ENCODE results near the gene MYO18A.
"Not testable (repeated sequence)": the region's sequence is repeated elsewhere in the genome, so short reads cannot be mapped to it uniquely, and the experiment has no call there.

MYO18A gene

DNA sequence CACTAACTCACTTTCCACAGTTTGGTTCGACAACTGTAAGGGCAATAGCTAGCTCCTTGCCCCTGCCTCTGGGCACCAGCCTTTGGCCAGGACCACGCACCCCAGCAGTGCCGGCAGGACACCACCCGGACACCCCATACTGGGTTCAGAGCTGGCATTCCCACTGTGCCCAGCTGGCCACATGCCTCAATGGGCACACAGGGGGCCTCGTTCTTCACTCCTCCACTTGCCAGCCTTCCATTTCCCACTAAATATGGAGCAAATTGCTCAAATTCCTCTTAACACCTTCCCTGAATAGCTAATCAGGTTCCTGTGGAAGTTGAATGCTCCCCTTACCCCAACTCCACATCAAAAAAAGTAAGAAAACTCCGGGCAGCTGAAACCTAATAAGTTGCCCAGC, 84.8 kb downstream of the MYO18A start:
- DNase-seq, result no peak

DNA sequence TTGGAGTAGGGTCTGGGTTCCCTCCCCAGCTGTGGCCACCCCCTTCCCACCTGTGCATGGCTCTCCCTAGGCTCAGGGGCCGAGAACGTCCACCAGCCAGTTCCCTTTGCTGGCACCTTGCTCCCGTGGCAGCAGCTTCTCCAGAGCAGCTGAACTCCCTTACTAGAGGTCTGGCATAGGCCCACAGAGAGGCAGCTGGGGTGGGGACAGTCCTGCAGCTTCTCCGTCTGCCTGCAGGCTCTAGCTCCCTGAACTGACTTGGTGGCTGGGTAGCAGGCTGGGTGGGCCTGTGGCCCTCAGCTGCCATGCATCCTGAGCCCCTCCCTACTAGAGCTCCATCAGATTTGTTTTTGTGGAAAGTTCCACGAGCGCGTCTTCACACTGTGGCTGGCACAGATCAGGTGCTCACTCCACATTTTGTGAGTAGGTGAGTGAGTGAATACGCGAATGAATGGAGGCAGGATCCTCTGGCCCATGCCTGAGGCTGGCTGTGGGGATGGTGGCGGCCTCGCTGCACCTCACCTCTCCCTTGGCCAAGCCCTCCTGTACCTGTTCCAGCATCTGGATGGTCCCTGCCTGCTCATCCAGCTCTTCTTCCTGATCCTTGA, 86.0 kb downstream of the MYO18A start:
- no peak for DNase-seq

- DNase-seq, result no peak
Measured at GRCh38 chr17:29093090-29093871, 86.9 kb downstream of the MYO18A start.

GRCh38 chr17:29091606-29092289, 88.5 kb downstream of the MYO18A start:
- no peak for DNase-seq

DNA sequence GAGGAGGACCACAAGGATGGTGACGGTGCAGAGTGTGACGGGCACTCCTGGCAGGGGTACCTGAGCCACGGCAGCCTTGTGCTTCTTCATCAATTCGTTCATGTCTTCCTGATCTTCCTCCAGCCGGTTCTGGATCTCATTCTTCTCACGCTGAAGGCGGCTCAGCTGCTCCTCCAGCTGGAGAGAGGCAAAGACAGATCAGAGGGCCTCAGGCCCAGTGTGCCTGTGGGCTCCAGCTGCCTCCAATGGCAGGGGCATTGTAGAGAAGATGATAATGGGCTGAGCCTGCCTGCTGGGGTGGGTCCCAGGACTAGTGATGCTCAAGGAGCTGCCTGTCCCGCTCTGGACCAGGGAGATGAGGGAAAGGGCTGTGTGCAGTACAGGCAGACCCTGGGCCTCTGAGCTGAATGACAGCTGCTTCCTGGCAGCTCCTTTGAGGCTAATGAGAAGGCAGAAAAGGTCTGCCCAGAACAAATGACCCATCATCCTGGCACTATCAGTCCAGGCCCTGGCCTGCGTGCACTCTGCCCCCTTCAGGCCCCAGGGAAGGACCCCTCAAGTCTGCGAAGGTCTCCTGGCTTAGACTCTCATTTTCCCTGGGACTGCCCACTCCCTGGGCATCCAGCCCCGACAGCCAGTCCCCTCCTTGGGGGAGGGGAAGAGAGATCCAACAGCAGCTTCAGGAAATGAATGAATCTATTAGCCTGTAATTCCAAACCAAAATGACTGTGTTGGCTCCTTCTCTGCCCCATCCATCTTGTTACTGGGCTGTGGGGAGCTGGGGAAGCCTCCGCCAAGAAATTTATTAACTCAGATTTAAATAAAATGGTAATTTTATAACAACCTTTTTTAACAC, 89.2 kb downstream of the MYO18A start:
- DNase-seq, result no peak

GRCh38 chr17:29090108-29090507, 90.1 kb downstream of the MYO18A start:
- DNase-seq, result no peak

DNA sequence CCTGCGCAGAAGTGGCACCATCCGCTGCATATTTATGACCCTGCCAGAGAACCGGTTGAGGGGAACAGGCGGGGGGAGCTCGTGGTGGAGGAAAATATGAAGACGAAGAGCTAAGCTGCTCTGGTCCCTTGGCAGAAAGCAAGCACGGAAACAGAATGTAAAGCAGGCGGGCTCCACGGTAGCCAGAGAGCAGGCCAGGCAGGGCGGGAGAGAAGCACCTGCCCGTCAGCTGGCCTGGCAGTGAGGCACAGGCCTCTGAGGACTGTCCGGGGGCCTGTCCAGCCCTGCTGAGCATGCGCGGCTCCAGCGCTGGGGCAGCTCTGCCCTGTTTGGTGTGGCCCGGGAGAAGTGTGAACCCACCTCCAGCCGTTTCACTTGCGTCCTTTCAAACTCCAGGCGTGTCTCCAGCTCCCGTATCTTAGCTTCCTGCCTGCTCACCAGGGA, 90.6 kb downstream of the MYO18A start:
- no peak for DNase-seq

- not testable (repeated sequence) for DNase-seq
Measured at GRCh38 chr17:29088782-29089181, 91.4 kb downstream of the MYO18A start.

GRCh38 chr17:29086628-29087332, 93.4 kb downstream of the MYO18A start:
- no peak for DNase-seq

DNA sequence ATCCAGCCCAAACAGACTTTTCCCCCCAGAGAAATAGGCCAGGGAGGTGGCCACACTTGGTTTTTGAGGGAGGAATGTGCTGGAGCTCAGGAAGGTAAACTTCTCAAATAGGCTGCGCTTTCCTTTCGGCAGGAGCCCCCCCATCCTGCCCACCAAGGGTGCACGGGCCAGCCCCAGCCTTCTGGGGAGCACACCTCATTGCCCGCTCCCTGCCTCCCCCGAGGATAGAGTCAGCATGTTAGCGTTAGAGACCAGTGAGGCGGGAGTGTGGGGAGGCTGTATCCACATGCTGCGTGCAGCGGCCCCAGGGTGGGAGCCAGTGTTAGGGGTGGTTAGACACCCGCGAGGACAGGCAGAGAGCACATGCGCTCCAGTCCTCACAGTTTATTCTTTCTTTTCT, 95.0 kb downstream of the MYO18A start:
- no peak for DNase-seq

DNA sequence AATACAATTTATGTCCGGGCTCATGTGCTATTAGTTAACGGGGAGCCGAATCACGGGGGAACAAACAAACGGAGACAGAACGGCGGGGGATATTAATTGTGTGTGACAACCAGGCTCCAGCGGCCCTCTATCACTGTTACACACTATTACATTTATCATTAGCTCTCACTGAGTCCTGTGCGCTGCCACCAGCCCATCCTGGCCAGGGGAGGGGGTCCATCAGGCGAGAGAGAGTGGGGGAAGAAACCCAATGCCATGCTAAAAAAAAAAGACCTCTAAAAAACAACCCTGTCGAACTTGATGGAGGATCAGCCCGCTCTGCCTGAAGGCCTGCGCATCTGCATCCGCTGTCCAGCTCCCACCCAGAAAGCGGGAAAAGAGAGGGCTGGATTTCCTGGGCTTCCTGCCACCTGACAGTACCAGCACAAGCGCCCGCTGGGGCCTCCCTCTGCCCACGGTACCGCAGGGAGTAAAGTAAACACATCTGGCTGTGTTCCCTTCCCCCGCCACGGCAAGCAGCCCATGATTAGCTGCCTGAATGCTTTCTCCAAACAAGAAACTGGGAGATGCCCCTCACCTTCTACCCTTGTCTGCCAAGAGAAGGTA, 95.6 kb downstream of the MYO18A start:
- DNase-seq, result no peak

DNA sequence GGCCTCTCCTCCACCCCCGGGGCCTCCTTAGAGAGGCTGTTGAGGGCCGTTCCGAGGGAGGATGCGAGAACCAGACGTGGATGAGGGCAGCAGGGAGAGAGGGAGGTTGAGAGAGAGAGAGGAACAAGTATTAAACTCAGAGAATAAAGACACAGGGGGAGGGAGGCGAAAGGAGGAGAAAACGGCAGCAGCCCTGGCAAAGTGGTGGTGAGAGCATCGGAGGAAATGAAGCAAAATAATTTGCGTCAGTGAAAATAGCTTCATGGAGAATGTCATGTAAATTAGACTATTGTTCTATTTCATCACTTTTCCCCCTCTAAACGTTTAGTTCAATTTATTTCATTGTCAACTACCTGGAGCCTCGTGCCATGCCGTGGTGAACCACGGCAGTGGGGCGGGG, 99.2 kb downstream of the MYO18A start:
- DNase-seq, result no peak

GRCh38 chr17:29080323-29080722, 99.9 kb downstream of the MYO18A start:
- no peak for DNase-seq

DNA sequence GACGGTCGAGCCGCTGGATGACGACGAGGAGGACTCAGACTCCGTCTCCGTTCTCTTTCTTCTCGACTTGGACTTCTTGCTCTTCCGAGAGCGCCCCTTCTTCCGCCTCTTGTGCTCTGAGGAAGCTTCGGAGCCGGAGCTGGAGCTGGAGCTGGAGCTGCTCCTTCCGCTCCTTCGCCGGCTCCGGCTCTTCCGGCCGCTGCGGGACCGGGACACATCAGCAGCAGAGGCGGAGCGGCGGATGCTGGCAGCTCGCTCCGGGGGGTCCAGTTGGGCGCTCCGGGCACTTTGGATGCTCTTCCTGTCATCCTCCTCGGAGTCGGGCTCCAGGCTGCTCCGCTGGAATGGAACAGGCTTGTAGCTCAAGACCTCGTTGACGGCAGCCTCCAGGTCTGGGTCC, 100.3 kb downstream of the MYO18A start:
- DNase-seq, result no peak

DNA sequence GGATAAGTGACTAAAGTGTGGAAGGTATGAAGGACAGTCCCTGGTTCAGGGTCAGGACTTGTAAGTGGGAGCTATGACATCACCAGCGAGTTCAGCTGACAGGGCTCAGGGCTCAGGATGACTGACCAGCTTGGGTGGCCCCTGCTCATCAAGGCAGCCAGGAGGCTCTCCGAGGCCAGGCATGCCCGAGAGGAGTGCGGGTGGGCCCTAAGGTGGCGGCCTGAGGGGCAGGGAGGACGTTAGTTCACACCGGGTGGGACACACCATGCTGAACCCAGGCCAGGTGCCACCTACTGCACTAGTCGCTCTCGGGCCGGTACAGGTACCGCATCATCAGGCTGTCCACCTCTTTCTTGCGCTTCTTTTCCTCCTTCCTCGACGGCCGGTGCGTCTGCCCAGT, 100.8 kb downstream of the MYO18A start:
- DNase-seq, result no peak

- no peak for DNase-seq
Measured at GRCh38 chr17:29078183-29079045, 101.8 kb downstream of the MYO18A start.

- no peak for DNase-seq
Measured at GRCh38 chr17:29077320-29077719, 102.9 kb downstream of the MYO18A start.

DNA sequence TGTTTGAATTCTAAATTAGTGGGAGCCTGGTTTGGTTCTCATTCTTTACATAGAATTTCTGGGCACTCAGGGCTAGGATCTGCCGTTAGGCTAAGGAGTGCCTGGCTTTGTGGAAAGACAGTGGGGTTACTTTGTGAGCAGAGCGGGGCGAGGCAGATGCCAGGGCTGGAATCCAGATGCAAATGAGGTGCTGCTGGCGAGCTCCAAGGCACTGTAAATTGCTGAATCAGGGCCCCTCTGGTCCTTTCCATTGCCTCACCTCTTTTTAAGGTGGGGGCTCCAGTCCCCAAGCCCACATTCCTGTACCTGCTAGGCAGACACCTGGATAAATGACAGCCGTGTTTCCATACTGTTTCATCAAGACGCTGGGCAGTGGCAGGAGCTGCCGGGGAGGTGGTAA, 103.5 kb downstream of the MYO18A start:
- no peak for DNase-seq

- DNase-seq, result no peak
Measured at GRCh38 chr17:29076087-29076486, 104.1 kb downstream of the MYO18A start.

GRCh38 chr17:29074488-29074887, 105.7 kb downstream of the MYO18A start:
- no peak for DNase-seq

DNA sequence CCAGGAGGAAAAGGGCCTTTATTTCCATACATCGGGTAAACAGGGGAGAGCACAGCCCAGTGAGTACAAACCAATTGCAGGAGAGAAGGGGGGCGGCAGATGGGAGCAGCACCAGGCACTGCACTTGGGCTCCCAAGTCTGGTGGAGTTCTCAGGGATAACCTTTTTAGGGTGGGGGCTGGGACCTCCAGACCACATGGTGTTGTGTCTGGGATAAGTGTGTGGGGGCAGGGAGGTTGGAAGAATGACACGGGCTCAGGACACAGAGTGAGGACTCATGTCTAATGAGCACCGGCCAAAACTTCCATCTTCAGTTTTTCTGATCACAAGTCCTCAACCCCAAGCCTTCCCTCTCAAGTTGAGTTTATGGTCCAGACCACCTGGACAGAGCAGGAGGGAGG, 106.7 kb downstream of the MYO18A start:
- DNase-seq, result no peak

Data from OCI-M1 (cell line).